ENCODE data around the gene MALRD1.
"Not testable (repeated sequence)": the region's sequence is repeated elsewhere in the genome, so short reads cannot be mapped to it uniquely, and the experiment has no call there.

The MALRD1 gene

DNA sequence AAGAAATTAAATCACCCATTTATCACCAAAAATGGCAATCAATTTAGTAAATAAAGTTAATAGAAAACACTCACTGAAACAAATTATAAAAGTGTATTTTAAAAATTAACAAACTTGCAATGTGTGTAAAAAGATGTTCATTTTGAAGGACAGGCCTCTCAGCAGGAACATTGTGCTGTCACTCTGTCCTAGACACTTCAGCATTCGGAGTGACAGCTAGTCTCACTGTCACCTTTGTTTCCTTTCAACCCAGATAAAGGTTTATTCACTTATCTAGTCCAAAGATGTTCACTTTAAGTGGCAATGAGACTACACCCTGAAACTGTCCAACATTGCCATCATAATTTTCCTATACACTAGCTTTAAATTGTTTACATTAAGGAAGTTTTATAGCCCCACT is 675.7 kb downstream of the MALRD1 start:
- DNase-seq: no peak

DNA sequence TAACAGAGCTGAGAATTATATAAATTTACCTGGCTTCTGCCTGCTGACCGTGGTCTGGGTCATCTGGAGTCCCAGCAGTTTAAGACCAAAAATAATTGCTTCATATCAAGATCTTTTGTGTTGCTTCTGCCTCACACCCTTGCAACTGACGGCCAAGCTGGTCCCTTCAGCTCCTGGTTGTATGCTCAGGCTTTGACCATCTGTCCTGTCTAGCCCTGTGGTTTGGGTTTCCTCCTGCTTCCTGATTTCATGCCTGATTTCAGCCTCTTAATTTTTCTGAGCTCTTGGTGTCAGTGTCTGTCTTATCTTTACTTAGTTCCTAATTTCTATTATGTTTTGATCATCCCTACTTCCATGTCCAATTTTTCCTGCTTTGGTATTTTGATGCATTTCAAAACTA is 679.8 kb downstream of the MALRD1 start:
- no peak for DNase-seq

DNA sequence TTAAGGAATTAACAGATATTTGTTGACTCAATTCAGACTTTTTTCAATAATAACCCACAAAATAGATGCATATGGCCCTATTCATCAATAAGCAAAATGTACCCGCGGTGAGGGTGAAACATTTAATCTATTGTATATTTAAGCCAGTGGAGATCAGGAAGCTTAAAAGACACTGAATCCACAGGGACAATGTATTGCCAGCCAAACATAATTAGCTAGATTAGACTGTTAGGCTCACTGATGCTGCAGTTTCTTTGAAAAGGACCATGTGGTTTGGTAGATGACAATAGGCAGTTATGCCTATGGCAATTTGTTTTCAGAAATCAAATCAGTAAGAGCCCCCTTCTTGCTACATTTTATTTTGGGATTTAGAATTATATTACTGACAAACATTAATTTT is 680.4 kb downstream of the MALRD1 start:
- DNase-seq: no peak

DNA sequence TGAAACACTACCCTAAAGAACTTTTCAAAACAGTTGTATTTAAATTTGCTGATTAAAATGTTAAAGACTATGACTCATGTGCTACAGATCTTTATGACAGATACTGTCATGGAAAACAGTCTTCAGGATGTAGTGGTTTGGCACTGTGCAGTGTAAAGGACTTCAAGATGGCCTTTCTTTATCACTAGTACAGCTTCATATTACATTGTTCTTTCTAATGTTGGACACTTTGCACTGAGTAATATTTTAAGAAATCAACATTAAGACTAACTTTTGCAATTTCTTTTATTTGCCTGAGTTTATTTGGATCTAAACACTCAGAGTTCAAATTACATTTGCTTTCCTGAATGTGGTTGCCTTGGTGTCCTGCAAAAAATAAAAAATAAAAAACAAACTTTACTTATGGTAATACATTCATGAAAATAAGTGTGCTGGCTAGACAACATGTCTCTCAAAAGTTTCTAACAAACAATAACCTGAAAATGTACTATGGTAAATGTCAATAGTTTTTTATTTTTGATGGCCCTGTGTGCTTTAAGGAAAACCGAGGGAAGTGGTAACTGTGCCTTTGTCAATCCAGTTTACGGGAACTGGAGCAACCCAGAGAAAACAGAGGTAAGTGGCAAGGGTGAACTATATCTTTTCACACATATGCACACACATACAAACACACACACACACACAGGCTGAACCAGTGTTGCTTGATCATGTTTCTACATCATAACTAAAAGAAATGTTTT is 681.7 kb downstream of the MALRD1 start:
- DNase-seq: no peak

DNA sequence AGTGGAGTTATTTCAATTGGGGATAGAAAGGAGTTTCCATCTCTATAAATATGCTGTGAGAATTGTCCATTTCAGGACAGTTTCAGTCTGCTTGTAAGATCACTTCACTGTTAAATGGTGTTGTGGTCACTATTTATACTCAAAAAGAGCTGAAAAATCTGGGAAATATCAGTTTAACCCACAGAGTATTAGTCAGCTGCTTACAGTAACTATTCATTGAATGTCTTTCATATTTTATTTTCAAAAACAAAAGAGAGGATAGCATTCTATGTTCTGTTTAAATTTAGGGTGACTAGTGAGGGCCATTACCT is 682.3 kb downstream of the MALRD1 start:
- no peak for DNase-seq

DNA sequence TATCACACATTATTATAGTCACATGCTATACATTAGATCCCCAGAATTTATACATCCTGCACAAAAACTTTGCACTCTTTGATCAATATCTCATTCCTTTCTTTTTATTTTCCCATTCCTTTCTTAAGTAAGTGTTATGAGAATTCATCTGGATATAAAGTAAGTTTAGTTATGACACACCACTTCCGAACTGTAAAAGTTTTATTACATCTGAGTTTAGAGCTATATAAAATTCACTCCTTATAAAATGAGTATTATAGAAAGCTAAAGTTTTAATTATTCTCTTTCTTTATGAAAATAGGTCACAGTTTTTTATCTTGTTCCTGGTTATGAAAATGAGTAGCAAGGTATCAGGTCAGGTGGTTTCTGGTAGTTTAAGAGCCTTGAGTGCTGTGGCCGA is 683.0 kb downstream of the MALRD1 start:
- no peak for DNase-seq

DNA sequence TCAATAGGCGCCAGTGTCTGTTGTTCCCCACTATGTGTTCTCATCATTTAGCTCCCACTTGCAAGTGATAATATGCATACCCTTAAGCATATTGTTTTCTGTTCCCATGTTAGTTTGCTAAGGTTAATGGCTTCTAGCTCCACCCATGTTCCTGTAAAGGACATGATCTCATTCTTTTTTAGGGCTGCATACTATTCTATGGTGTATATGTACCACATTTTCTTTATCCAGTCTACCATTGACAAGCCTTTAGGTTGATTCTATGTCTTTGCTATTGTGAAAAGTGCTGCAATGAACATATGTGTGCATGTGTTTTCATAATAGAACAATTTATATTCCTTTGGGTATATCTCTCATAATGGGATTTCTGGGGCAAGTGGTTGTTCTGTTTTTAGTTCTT is 689.8 kb downstream of the MALRD1 start:
- DNase-seq: no peak

DNA sequence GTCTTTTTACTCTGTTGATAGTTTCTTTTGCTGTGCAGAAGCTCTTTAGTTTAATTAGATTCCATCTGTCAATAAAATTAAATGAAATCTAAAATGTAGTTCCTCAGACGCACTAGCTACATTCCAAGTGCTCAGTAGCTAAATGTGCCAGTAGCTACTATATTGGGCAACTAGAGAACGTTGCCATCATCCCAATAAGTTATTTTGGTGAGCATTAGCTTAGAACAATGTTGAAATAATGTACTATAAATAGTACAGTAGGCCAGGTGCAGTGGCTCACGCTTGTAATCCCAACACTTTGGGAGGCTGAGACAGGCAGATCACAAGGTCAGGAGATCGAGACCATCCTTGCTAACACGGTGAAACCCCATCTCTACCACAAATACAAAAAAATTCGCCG is 690.6 kb downstream of the MALRD1 start:
- DNase-seq: not testable (repeated sequence)

DNA sequence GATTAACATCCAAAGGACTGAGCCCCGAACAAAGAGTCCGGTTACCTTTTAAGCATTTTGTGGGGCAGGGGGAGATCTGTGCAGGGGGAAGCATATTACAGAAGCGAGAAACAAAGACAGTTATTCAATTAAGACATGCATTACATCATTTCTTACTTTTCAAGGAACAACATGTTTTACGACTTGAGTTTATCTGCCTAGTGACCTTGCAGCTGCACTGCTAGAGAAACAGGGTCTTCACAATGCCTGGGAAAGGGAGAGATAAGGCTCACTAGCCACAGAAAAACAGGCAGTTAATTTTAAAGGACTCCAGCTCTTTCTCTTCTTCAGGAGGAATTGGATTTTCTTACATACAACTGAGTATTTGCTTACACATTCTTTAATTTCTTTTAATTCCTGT is 693.5 kb downstream of the MALRD1 start:
- not testable (repeated sequence) for DNase-seq

DNA sequence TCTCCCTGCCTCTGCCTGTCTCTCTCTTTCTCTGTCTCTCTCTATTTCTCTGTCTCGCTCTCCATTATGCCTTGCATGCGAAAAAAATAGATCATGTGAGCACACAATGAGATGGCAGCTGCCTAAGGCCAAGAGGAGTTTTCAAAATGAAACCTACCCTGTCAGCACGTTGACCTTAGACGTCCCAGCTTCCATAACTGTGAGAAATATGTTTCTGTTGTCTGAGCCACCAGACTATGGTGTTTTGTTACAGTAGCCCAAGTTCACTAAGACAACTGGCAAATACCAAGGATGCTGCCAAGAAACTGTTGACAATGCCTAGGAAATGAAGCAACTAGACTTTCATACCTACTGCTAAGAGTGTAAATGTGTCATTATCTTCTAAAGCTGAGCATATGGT is 697.1 kb downstream of the MALRD1 start:
- no peak for DNase-seq

DNA sequence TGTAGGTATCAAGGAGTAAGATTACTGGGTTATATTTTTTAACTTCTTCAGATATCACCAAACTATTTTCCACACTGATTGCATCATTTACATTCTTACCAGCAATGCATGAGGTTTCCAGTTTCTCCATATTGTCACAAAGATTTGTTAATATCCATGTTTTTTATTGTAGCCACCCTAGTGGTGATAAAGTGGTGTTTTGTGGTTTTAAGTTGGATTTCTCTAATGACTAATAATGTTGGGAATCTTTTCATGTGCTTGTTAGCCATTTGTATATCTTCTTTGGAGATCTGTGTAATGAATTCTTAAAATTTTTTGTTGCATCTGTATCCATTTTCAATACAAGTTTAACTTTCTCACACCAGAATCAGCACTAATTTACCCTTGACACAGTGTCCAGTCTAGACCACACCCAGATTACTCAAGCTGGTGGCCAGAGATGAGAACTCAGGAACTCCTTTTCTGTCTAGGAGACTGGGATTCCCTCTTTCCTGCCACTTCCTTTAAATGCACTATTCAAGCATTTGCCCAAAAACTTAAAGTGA is 700.7 kb downstream of the MALRD1 start:
- DNase-seq: peak in 1 of 2 experiments; percentile 4

DNA sequence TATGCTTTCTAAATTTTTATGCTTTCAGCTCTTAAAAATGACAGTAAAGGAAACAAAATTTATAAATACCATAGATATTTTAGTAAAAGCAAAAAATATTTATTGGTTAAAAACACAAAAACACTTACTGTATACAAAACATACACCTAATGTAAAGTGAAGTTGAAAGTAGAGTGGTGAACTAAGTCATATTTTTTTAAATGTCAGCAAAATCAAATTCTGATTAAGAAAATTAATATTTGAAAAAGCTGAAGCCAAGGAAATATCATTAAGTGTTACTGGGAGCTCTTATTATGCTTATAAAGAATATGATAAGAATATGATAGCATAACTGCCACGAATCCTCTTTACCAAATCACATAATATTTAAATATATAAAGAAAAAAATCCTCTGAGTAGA is 702.4 kb downstream of the MALRD1 start:
- no peak for DNase-seq

DNA sequence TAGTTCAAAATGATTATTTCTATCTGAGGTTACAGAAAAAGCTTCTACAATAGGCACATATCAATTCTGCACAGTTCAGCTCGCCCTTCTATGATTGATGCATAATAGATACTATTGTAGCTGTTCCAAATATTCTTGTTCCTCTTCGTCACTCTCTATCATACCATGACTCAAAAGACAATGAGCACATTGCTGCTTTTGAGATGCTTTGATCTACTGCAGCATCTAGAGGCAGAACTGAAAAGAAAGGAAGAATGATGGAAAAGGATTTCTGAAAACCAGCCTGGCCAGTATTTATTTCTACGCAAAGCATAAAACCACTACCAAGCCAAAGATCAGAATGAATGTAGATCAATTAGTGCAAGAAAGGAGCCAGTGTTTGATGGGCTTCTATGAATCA is 708.3 kb downstream of the MALRD1 start:
- DNase-seq: no peak

DNA sequence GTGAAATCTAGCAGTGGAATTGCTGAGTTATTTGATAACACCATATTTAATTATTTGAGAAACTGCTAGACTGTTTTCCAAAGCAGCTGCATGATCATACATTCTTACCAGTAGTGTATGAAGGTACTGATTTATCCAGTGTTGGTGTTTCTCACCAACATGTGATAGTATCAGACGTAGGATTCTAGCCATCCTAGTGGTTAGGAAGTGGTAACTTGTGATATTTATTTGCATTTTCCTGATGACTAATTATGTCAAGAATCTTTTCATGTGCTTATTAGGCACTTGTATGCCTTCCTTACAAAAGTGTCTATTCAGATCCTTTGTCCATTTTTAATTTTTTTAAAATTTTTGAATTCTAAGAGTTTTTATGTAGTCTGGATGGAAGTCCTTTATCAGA is 713.4 kb downstream of the MALRD1 start:
- DNase-seq: no peak

DNA sequence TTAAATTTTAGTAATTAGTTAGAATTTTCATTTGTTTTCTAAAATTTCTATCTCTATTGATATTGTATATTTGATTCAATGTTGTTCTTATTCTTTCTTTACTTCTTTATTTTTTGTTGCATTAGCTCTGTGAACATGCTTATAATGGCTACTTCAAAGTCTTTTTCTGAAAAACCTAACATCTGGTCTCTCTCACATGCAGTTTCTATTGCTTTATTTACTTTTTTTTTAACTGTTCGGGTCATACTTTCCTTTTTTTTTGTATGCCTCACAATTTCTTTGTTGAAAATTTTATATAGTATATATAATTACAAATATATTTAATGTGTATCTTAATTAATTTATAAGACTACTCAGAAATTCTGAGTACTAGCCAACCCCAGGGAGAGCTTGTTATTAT is 715.5 kb downstream of the MALRD1 start:
- DNase-seq: no peak

DNA sequence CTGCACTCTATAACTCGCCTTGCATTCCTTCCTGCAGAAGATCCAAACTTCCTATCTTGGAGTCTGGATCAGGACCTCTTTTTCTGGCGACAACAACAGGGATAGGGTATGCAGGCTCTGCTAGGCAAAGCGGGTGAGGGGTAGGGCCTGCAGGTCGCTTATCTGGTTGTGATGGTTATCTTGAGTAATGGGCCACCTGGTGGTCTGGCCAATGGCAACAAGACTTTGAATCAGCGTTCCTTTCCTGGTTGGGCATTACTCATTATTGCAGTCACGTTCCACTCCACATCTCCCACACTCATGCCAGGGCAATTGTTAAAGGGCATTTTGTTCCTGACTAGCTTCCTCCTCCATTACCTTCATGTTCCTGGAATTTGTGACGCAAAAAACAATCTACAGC is 719.3 kb downstream of the MALRD1 start:
- no peak for DNase-seq

DNA sequence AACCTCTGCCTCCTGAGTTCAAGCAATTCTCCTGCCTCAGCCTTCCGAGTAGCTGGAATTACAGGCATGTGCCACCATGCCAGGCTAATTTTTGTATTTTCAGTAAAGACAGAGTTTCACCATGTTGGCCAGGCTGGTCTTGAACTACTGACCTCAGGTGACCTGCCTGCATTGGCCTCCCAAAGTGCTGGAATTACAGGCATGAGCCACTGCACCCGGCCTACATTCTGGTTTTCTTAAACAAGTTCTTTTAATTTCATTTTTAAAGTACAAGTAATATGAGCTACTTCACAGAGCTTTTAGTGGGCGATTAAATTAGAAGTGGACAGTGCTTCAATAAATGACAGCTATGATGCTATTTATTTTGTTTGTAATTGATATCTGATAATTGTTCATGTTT is 721.2 kb downstream of the MALRD1 start:
- DNase-seq: not testable (repeated sequence)

DNA sequence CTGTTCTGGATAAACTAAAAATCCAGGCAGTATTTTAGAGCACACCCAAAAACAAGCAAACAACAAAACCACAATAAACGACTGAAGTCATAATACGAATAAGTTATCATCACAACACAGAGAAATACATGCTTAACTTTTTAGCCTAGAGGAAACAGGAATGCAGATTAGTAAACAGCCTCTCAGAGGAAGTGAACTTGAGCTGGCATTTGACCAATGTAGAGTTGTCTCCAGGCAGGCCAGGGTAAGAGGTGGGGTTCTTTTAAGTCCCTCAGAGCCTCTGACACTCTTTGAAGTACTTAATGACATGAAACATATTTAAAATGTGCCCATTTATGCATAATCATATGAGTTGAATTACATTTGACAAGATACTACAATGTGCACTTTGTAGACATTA is 724.4 kb downstream of the MALRD1 start:
- DNase-seq: no peak

DNA sequence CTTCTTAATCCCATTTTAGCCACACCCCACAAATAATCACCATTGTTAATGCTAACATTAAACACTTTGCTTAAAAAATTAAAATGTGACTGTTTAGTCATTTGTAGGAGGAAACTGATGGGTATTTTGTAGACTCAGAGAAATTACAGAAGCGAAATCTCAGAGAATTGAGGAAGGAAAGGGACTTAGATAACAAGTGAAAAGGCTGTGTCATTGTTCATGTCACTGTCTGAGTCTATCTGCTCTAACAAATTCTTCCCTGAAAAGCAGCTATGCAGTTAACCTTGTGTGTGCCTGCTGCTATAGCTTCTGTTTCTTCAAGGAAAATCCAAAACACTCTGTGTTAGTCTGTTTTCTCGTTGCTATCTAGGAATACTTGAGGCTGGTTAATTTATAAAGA is 726.7 kb downstream of the MALRD1 start:
- no peak for DNase-seq

DNA sequence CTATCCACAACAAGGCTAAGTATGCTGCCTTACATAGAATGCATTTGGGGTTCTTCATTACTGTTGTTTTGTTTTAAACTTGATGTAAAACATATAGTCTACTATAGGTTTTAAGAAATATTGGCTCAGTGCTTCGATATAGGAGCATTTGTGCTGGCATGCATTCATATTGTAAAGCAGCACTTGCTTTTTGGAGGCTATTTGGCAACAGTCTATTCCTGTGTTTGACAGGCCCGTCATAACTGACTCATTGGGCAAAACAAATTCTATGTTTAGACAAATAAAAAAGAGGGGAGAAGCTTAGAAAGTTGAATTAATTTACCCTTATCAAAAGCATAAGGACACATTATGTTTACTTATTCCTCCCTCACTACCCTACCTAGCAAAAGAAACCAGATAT is 729.2 kb downstream of the MALRD1 start:
- DNase-seq: no peak

DNA sequence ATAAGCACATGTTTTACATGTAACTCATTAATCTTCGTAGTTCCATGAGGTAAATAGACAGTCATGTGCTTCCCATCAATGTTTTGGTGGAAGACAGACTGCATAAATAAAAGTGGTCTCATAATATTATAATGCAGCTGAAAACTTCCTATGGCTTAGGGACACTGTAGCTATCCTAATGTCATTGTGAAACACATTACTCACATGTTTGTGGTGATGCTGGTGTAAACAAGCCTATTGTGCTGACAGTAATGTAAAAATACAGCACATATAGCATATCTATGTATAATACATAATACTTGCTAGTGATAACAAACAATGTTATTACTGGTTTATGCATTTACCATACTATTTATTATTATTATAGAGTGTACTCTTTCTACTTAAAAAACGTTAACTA is 730.4 kb downstream of the MALRD1 start:
- no peak for DNase-seq

DNA sequence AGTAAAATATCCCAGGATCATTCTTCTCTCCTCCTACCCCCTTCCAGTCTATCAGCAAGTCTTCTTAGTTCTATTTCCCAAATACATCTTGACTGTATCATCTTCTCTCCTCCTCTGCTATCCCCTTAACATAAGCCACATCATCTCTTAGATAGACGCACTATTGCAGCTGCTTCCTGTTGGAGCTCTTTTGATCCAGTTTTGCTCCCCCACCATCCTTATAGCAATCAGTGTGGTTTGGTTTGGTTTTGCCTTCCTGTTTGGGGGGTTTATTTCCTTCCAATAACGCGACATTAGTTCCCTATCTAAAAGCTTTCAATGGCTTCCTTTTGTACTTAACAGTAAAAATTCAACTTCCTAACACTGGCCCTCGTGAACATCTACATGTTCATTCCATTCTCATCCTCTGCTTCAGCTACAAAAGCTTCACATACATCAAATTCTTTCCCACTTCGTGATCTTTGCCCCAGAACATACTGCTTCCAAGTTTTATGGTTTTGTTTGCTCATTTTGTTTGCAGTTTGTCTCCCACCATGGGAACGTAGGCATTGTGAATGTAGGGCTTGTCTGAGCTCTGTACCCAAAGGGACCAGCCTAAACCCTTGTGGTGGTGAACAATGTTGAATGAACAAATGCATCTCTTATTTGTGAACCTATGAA is 734.0 kb downstream of the MALRD1 start:
- no peak for DNase-seq

DNA sequence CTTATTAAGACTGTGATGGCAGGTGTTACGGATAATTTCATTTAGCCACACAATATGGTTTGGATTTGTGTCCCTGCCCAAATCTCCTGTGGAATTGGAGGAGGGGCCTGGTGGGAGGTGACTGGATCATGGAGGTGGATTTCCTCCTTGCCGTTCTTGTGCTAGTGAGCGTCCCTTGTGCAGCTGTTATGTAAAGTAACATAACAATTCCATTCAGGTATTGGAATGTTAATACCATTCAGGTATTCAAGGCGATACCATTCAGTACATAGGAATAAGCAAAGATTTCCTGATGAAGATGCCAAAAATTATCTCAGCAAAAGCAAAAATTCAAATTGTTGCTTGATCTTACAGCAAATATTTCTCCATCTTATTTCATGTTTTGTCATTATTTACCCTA is 735.1 kb downstream of the MALRD1 start:
- no peak for DNase-seq

All from SW 1271 (cell line).